H1 (cell line): Measurements from ENCODE around the gene SLC35D3. TPM values are rescaled to one million over a fixed set of nuclear protein-coding genes. Genes with fewer than 3 reads are reported as not detected.

Source experiments
- CBX8 ChIP-seq: fragments of 300-800, 300-1000 bp; sonication (generic); IDR thresholded peaks from 2 replicates; pipeline ENCODE4 v1.7.1; 2016; ENCODE audit warnings: low read depth, low read length, borderline replicate concordance
- RXRA ChIP-seq: IDR thresholded peaks from 2 replicates; pipeline ENCODE4 v1.6.1; 2011; ENCODE audit warnings: low read depth, mild to moderate bottlenecking, low read length, moderate library complexity; ENCODE audit not compliant: insufficient read depth
- TBP ChIP-seq: IDR thresholded peaks from 2 replicates; pipeline ENCODE4 v1.6.1; 2011; ENCODE audit warnings: low read depth, low read length, improper control_type of control experiment
- polyA plus RNA-seq, 7 experiments: library from polyadenylated mRNA; depleted of rRNA in 3 of 7; stranded (reverse) in 5 of 7; unstranded in 2 of 7; fragments of >200 nt in 5 of 7; fragments of 200-250 nt in 2 of 7; gene quantifications; 1 replicate in 5 of 7; 2 replicates in 1 of 7; 4 replicates in 1 of 7; pipeline versions ENCODE4 v1.2.1 to v1.2.3, GENCODE V29; 2011 to 2013; ENCODE audit warnings: missing spikeins in 2 of 7, mixed read lengths in 2 of 7
- total RNA-seq: library from RNA; stranded (reverse); fragmentation: NEBNext Ultra II Directional; extraction: Animal tissue kit (Norgen Biotek cat#: 25700); gene quantifications from 2 replicates; pipeline ENCODE4 v1.2.1, GENCODE V29; 2021

SLC35D3 gene
- total and polyA plus RNA-seq, 2 of the 8 experiments (the other 6 are each of a cell fraction or from before 2014, with no cell fraction given), result 0.27 to 0.39 TPM

- TF ChIP-seq TBP (no peak), RXRA (no peak), CBX8 (no peak)
Measured at GRCh38 chr6:136930528-136930927, 8.4 kb downstream of the SLC35D3 start (continued).
